Esophagus muscularis mucosa (tissue), 3 donors: Measurements from ENCODE around the gene RNASET2.

Experiments
- CTCF ChIP-seq, 3 experiments: fragments of 200-600 bp in 2 of 3; fragments of 450-650 bp in 1 of 3; sonication (generic) in 2 of 3; IDR thresholded peaks; one replicate each; pipeline ENCODE4 v1.5.1; 2017 to 2019; ENCODE audit warnings: antibody characterized with exemption in 3 of 3, mild to moderate bottlenecking in 2 of 3, moderate library complexity in 1 of 3
- POLR2AphosphoS5 ChIP-seq, 2 donors: sonication (generic); formaldehyde crosslinking; IDR thresholded peaks; one replicate each; pipeline ENCODE4 v1.6.1; 2017; ENCODE audit warnings: antibody characterized with exemption in 2 of 2

DNA sequence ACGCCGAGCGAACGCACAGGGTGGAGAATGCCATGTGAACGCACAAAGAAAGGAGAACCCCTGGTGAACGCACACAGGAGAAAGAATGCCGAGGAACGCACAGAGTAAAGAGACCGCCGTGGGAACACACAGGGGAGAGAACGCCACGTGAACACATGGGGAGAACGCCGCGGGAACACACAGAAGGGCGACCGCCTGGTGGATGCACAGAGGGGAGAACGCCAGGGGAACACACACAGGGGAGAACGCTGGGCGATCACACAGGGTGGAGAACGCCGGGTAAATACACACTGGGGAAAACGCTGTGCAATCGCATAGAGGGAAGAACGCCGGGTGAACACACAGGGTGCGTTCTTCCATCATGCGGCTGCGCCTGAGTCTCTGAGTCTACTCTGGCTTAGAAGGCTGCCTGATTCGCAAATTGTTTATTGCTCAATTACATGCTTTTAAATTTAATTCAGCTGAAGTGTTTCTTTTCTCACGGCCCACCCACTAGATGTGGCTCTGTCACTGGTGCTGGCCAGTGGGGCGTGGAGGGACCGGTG is 54.1 kb downstream of the RNASET2 start:
- TF ChIP-seq CTCF (IDR thresholded peaks at IDR 0.05) (no peak), POLR2AphosphoS5 (IDR thresholded peaks at IDR 0.05) (no peak)
